Fibroblast of lung (primary cell): ENCODE data around the gene APBA2.

ENCODE experiments used
- CTCF ChIP-seq, 2 donors: IDR thresholded peaks in 1 of 2; conservative IDR thresholded peaks in 1 of 2; 1 replicate in 1 of 2; 2 replicates in 1 of 2; pipeline ENCODE4 v1.5.1; 2011 to 2012; ENCODE audit warnings: low read length in 2 of 2, control low read depth in 1 of 2, inconsistent platforms in 1 of 2, low read depth in 1 of 2, mild to moderate bottlenecking in 1 of 2
- EZH2 ChIP-seq: IDR thresholded peaks from 2 replicates; pipeline ENCODE4 v1.5.1; 2012; ENCODE audit warnings: low read length, control low read depth, mild to moderate bottlenecking; ENCODE audit errors: missing control alignments

- TF ChIP-seq CTCF (conservative IDR thresholded peaks at IDR 0.05 in 1 of 2, IDR thresholded peaks at IDR 0.05 in 1 of 2; ENCODE audit: low read depth in 1 of 2, low read length in 2 of 2) (no peak), EZH2 (no peak)
Measured at GRCh38 chr15:28987337-28987736, 101.6 kb downstream of the APBA2 start.
